HEK293 (cell line): ENCODE measurements around the gene KCNQ4.

Experiments
- CTCF ChIA-PET: fragments of 350-600 bp; formaldehyde crosslinking; extraction: SDS; loops from one replicate; lab custom pipeline; 2021; ENCODE audit warnings: antibody characterized with exemption; lab: Yijun Ruan, JAX
- POLR2A ChIA-PET: fragments of 300-600 bp; formaldehyde crosslinking; extraction: SDS; loops from one replicate; lab custom pipeline; 2020; ENCODE audit warnings: antibody characterized with exemption, inconsistent platforms; lab: Yijun Ruan, JAX
- H3K27ac ChIP-seq: fragments of 200-500 bp; sonication (Bioruptor generic); 2 replicates; pipeline ENCODE4 v1.5.1; 2014; ENCODE audit warnings: low read depth, low read length, control low read depth, inconsistent platforms; ENCODE audit errors: extremely low read depth
- H3K36me3 ChIP-seq, 2 experiments: fragments of 200-500 bp in 1 of 2; sonication (Bioruptor generic) in 1 of 2; 1 replicate in 1 of 2; 2 replicates in 1 of 2; pipeline ENCODE4 v1.5.1; 2014 to 2017; ENCODE audit warnings: inconsistent platforms in 2 of 2, low read length in 2 of 2; ENCODE audit not compliant: control insufficient read depth in 2 of 2, insufficient read depth in 1 of 2
- H3K4me1 ChIP-seq: fragments of 200-500 bp; sonication (Bioruptor generic); 2 replicates; pipeline ENCODE4 v1.5.1; 2014; ENCODE audit warnings: mild to moderate bottlenecking, low read length, inconsistent platforms; ENCODE audit not compliant: control insufficient read depth, insufficient read depth
- H3K4me3 ChIP-seq: 2 replicates; pipeline ENCODE4 v1.5.1; 2011; ENCODE audit warnings: low read depth, mild to moderate bottlenecking, control low read depth, low read length, moderate library complexity
- H3K9me3 ChIP-seq: fragments of 200-500 bp; sonication (Bioruptor generic); 2 replicates; pipeline ENCODE4 v1.5.1; 2014; ENCODE audit warnings: low read depth, low read length, inconsistent platforms; ENCODE audit not compliant: control insufficient read depth, insufficient read depth
- EGR2 ChIP-seq: fragments of 450-650 bp; formaldehyde crosslinking; IDR thresholded peaks from 2 replicates; pipeline ENCODE4 v1.5.1; 2016; ENCODE audit warnings: low read depth, missing biosample characterization, missing genetic modification characterization
- GLIS1 ChIP-seq: fragments of 450-650 bp; formaldehyde crosslinking; IDR thresholded peaks from 2 replicates; pipeline ENCODE4 v1.5.1; 2016; ENCODE audit warnings: missing biosample characterization, missing genetic modification characterization
- IKZF3 ChIP-seq: fragments of 450-650 bp; IDR thresholded peaks from 2 replicates; pipeline ENCODE4 v1.5.0; 2018; ENCODE audit warnings: missing biosample characterization, mild to moderate bottlenecking, missing genetic modification characterization, moderate library complexity
- INSM2 ChIP-seq: fragments of 450-650 bp; formaldehyde crosslinking; IDR thresholded peaks from 2 replicates; pipeline ENCODE4 v1.5.1; 2016; ENCODE audit warnings: missing biosample characterization, missing genetic modification characterization
- ZFHX2 ChIP-seq: fragments of 450-650 bp; formaldehyde crosslinking; conservative IDR thresholded peaks from 2 replicates; pipeline ENCODE4 v1.5.1; 2016; ENCODE audit warnings: missing biosample characterization, missing genetic modification characterization
- ZNF146 ChIP-seq: fragments of 450-650 bp; formaldehyde crosslinking; IDR thresholded peaks from 2 replicates; pipeline ENCODE4 v1.5.1; 2016; ENCODE audit warnings: missing biosample characterization, missing genetic modification characterization
- ZNF169 ChIP-seq: fragments of 450-650 bp; formaldehyde crosslinking; IDR thresholded peaks from 2 replicates; pipeline ENCODE4 v1.5.1; 2016; ENCODE audit warnings: missing biosample characterization, missing genetic modification characterization
- ZNF623 ChIP-seq: fragments of 450-650 bp; formaldehyde crosslinking; IDR thresholded peaks from 2 replicates; pipeline ENCODE4 v1.5.1; 2016; ENCODE audit warnings: missing biosample characterization, missing genetic modification characterization
- ZSCAN16 ChIP-seq: fragments of 450-650 bp; formaldehyde crosslinking; IDR thresholded peaks from 2 replicates; pipeline ENCODE4 v1.5.1; 2016; ENCODE audit warnings: missing biosample characterization, missing genetic modification characterization
- TF ChIP-seq, protein P1 (sequence below): fragments of 450-650 bp; formaldehyde crosslinking; IDR thresholded peaks from 2 replicates; pipeline ENCODE4 v1.5.1; 2016; ENCODE audit warnings: missing biosample characterization, missing genetic modification characterization
- TF ChIP-seq, protein P2 (sequence below): fragments of 450-650 bp; IDR thresholded peaks from 2 replicates; pipeline ENCODE4 v1.5.1; 2018; ENCODE audit warnings: missing biosample characterization, missing genetic modification characterization

Gene KCNQ4

GRCh38 chr1:40844079-40844478 lies 60.5 kb downstream of the KCNQ4 start:
- H3K27ac ChIP-seq: no peak overlapping the region
- no peaks in the 10 kb centered on the region for H3K4me1 ChIP-seq
- TF ChIP-seq ZNF169 (tag by site-specific recombination): no peak
- TF ChIP-seq GLIS1 (tag by site-specific recombination): peak; percentile 45; the same call in 1 of the 2 replicates
- no peaks in the 10 kb centered on the region for H3K36me3 ChIP-seq
- POLR2A ChIA-PET: no interaction called here
- CTCF ChIA-PET: interaction anchor here (1.9 to 2.1 kb wide), 2 partner anchors 70 to 109 kb away, joined by 7 to 8 read pairs; no protein-coding TSS in a partner anchor
- H3K4me3 ChIP-seq: no peak overlapping the region
- H3K9me3 ChIP-seq: no peaks in the 10 kb centered on the region

GRCh38 chr1:40844887-40845878 lies 61.6 kb downstream of the KCNQ4 start:
- TF ChIP-seq ZSCAN16 (tag by site-specific recombination) (0 out of 2 replicates have a peak, but pooled peaks have one; percentile 28), EGR2 (tag by site-specific recombination) (peak; percentile 65; the same call in 1 of the 2 replicates), ZFHX2 (tag by site-specific recombination) (peak; percentile 51)
- TF ChIP-seq, protein P1, sequence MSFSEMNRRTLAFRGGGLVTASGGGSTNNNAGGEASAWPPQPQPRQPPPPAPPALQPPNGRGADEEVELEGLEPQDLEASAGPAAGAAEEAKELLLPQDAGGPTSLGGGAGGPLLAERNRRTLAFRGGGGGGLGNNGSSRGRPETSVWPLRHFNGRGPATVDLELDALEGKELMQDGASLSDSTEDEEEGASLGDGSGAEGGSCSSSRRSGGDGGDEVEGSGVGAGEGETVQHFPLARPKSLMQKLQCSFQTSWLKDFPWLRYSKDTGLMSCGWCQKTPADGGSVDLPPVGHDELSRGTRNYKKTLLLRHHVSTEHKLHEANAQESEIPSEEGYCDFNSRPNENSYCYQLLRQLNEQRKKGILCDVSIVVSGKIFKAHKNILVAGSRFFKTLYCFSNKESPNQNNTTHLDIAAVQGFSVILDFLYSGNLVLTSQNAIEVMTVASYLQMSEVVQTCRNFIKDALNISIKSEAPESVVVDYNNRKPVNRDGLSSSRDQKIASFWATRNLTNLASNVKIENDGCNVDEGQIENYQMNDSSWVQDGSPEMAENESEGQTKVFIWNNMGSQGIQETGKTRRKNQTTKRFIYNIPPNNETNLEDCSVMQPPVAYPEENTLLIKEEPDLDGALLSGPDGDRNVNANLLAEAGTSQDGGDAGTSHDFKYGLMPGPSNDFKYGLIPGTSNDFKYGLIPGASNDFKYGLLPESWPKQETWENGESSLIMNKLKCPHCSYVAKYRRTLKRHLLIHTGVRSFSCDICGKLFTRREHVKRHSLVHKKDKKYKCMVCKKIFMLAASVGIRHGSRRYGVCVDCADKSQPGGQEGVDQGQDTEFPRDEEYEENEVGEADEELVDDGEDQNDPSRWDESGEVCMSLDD: no peak
- TF ChIP-seq, protein P2, sequence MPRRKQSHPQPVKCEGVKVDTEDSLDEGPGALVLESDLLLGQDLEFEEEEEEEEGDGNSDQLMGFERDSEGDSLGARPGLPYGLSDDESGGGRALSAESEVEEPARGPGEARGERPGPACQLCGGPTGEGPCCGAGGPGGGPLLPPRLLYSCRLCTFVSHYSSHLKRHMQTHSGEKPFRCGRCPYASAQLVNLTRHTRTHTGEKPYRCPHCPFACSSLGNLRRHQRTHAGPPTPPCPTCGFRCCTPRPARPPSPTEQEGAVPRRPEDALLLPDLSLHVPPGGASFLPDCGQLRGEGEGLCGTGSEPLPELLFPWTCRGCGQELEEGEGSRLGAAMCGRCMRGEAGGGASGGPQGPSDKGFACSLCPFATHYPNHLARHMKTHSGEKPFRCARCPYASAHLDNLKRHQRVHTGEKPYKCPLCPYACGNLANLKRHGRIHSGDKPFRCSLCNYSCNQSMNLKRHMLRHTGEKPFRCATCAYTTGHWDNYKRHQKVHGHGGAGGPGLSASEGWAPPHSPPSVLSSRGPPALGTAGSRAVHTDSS (tag by site-specific recombination): 0 out of 2 replicates have a peak, but pooled peaks have one; percentile 36
- TF ChIP-seq, all 188 proteins: peak for 4
- Histone ChIP-seq H3K4me1 (no peaks in the 10 kb centered on the region), H3K36me3 (no peaks in the 10 kb centered on the region), H3K9me3 (no peaks in the 10 kb centered on the region), H3K27ac (no peak overlapping the region), H3K4me3 (no peak overlapping the region)
- ChIA-PET POLR2A (no interaction called here), CTCF (interaction anchor here (0.8 to 2.1 kb wide), 4 partner anchors 71 to 549 kb away, joined by 3 to 8 read pairs (median 5); no protein-coding TSS in a partner anchor)

DNA sequence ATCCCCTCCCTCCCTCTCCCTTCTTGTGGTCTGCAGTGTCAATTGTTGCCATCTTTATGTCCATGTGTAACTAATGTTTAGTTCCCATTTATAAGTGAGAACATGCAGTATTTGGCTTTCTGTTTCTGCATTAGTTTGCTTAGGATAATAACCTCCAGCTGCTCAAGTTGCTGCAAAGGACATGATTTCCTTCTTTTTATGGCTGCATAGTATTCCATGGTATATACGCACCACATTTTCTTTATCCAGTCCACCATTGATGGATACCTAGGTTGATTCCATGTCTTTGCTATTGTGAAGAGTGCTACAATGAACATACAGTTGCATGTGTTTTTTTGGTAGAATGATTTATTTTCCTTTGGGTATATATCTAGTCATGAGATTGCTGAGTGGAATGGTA lies 62.3 kb downstream of the KCNQ4 start:
- POLR2A ChIA-PET: no interaction called here
- H3K9me3 ChIP-seq: no peaks in the 10 kb centered on the region

More for the DNA sequence above, 62.3 kb downstream of the KCNQ4 start:
- Histone ChIP-seq H3K4me1 (no peaks in the 10 kb centered on the region), H3K4me3 (no peak overlapping the region), H3K27ac (no peak overlapping the region), H3K36me3 (no peaks in the 10 kb centered on the region)
- TF ChIP-seq ZNF146 (tag by site-specific recombination): peak; percentile 62
- no peak for TF ChIP-seq INSM2 (tag by site-specific recombination)
- no peak for TF ChIP-seq IKZF3
- no peak for TF ChIP-seq ZNF623 (tag by site-specific recombination)
- CTCF ChIA-PET: interaction anchor here (1.9 to 17.3 kb wide), 3 partner anchors 71 to 107 kb away, joined by 7 to 415 read pairs (median 8); no protein-coding TSS in a partner anchor
